ENCODE data around the gene PSMC5.
"Not testable (repeated sequence)": the region's sequence is repeated elsewhere in the genome, so short reads cannot be mapped to it uniquely, and the experiment has no call there.

PSMC5 gene

GRCh38 chr17:63841350-63842172 lies 14.3 kb downstream of the PSMC5 start:
- DNase-seq = peak; percentile 14

DNA sequence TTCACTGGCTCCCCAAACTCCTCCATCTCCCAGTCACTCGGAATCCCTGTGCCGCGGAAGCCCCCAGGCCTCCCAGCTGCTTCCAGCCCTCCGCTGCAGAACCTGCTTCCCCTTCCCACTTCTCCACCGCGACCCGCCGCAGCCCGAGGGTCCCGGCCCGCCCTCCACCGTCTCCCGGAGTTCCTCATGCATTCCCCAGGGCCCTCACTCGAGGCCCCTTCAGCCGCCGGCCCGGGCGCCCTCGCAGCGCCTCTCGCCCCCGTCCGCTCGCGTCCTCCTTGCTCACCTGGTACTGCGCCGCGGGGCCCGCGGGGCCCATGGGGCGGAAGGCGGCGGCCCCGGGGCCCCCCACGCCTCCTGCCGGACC lies 14.9 kb downstream of the PSMC5 start:
- DNase-seq = no peak

DNA sequence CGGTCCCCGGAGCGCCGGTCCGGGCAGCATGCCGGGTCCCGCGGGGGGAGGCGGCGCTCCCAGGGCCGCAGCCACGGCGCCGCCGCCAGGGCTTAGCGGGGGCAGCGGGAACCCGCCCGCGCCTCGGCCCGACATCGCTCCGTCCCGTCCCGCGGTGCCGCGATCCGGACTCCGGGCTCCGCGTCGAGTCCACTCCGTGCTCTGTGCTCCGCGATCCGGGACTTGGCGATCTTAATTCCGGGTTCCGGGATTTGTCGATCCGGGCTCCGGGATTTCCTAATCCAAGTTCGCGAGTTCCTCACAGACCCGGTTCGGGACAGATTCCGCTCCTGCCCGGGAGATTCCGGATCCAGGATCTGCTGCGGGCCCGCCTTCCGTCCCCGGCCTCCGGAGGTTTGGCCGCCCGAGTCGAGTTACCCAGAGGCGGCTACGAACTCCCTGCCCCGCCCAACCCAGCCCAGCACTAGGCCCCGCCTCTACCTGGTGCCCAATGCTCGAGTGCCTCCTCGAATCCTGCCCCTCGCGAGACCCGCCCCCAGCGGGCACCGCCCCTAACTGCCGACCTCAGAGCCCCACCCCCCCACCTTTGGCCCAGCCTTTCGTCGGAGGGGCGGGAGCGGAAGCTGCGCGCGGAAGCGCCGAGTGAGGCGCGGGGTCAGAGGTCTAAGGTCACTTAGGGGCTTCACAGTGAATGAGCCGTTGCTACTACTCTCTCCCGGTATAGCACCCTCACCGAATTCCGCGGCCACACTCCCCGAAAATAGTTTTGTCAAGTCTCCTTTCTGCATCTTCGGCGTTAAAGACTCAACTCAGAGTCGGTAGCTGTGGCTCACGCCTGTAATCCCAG lies 15.5 kb downstream of the PSMC5 start, which contains the start of gene SMARCD2:
SMARCD2 (minus strand) TSS at position 146 of the 847 bp plus-strand sequence; CDS start at position 135, 11 bp downstream.
- DNase-seq = peak; percentile 100

DNA sequence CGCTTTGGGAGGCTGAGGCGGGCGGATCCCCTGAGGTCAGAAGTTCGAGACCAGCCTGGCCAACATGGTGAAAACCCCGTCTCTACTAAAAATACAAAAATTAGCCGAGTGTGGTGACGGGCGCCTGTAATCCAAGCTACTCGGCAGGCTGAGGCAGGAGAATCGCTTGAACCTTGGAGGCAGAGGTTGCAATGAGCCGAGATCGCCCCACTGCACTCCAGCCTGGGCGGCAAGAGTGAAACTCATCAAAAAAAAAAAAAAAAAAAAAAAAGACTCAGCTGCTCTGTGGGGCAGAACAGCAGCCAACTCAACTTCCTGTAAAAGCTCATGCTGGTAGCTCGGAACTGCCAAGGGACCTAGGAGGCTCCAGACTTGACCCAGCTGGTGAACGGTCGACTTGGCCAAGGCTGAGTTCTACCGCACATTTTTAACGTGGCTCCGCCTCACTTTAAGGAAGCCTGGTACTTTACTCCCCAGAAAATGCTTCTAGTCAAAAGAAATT lies 16.2 kb downstream of the PSMC5 start:
- DNase-seq = peak; percentile 42

- DNase-seq = no peak
Observed at GRCh38 chr17:63843910-63844677, 16.9 kb downstream of the PSMC5 start.

- no peak for DNase-seq
Observed at GRCh38 chr17:63845509-63845908, 18.3 kb downstream of the PSMC5 start.

DNA sequence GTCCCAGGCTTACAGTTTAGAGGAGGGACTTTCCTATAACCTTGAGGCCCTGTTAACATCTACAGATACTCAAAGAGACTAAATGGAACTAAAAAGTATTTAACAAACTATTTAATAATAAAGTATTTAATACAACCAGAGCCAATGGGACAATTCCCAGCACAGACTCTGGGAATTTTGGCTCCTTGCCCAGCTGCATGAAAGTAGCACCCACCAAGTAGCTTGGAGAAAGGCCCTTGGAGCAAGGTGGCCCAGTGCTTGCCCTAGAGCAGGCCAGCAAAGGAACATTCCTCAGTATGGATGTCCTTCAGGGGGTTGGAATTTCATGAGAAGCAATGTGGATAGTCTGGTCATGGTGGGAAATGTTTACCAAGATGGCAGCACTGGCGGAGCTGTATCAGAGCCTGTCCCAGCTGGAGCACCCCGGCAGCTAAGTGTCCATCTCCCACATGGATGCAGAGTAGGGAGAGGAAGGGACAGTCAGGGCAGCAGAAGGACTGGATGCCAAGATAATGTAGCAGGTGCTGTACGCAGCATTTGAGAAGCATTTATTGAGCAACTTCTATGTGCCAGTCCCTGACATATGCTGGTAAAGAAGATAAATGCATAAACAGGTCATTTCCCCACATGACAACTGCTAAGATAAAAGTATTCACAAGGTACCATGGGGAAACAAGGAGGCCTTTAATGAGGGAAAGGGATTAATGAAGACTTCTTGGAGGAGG lies 20.5 kb downstream of the PSMC5 start:
- no peak for DNase-seq

DNA sequence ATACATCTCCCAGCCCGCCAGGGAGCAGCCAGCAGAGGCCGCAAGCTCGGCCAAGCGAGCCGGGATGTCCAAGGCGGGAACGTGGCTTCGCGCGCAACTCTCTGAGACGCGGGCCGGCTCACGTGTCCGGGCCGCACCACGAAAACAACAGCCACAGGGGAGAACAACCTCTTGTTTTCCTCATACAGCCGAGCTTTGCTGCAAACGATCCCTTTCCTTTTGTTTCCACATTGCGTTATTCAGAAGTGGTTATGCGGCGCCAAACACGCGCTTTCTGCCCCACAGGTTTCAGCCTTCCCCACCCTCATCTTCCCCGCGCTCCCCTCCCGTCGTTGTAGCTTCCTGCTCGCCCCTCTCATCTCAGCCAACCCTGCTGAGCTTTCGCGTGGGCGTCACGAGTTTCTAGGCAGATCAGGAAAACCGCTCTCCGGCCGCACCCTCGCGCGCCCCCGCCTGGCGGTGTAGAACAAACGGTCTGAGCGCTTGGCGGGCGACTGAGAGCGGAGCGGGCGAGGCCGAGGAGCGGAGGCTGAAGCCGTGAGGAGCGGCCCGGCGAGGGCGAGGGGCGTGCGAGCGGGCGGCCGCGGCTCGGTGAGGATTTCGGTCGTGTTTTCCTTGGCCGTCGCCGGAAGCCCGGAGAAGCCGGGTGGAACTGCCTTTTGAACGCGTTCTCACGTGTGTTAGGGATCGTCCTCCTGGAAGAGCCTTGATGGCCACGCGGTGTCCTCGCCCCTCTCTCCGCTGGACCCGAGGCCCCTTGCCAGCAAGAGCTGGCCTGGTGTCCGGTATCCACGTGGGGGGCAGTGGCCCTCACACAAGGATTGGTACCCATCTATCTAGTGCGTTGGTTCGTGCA lies 21.8 kb downstream of the PSMC5 start:
- DNase-seq = peak; percentile 95

GRCh38 chr17:63850401-63850800 lies 23.2 kb downstream of the PSMC5 start:
- no peak for DNase-seq

GRCh38 chr17:63853260-63853659 lies 26.0 kb downstream of the PSMC5 start:
- no peak for DNase-seq

- DNase-seq = no peak
Observed at GRCh38 chr17:63854709-63855108, 27.5 kb downstream of the PSMC5 start.

DNA sequence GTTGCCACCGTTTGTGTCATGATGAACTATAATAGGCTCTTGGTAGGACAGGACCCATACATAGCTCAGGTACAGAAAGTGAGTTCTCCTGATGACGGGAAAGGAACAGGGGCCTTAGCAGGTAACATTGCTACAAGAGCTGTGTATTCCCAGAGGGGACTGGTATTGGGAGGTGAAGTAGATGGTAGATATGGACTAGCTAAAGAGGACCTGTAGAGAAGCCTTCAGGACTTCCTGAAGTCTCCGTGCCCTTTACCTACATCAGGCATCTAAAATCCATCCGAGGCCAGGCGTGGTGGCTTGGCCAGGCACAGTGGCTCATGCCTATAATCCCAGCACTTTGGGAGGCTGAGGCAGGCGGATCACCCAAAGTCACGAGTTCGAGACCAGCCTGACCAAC lies 28.0 kb downstream of the PSMC5 start:
- no peak for DNase-seq

DNA sequence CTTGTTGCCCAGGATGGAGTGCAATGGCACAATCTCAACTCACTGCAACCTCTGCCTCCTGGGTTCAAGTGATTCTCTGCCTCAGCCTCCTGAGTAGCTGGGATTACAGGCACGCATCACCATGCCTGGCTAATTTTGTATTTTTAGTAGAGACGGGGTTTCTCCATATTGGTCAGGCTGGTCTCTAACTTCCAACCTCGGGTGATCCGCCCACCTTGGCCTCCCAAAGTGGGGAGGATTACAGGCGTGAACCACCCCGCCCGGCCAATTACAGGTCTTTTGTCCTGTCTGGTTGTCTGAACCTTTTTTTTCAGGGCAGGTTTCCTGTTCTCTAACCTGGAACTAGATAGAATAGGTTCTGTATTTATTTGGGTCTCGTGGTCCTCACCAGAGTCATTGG lies 29.2 kb downstream of the PSMC5 start:
- not testable (repeated sequence) for DNase-seq

DNA sequence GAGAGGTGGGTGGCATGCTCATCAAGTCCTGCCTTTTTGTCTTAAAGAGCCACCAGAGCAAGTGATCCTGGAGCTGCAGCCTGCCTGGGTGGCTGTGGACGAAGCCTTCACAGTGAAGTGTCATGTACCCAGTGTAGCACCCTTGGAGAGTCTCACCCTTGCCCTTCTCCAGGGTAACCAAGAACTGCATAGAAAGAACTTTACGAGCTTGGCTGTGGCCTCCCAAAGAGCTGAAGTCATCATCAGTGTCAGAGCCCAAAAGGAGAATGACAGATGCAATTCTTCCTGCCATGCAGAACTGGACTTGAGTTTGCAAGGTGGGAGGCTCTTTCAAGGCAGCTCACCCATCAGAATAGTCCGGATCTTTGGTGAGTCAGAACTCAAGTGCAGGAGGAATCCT lies 32.0 kb downstream of the PSMC5 start:
- no peak for DNase-seq

GRCh38 chr17:63866625-63867024 lies 39.4 kb downstream of the PSMC5 start:
- not testable (repeated sequence) for DNase-seq

GRCh38 chr17:63869491-63870291 lies 42.5 kb downstream of the PSMC5 start:
- DNase-seq = not testable (repeated sequence)

DNA sequence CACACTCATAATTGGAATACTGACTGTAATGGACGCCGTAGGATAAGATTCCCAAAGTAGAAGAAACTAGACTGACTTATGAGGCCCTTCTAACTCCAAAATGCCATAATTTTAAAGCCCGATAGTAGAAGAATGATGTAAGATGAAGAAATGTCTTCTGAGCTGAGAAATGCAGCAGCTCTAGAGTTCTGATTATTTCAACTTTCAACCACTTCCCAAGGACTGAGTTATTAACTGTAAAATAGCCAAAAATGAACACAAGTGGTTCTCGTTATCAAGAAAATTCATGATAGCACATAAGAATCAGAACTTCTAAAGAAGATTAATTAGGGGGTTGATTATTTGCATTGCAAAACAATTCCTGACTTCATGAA lies 43.0 kb downstream of the PSMC5 start:
- DNase-seq = not testable (repeated sequence)

DNA sequence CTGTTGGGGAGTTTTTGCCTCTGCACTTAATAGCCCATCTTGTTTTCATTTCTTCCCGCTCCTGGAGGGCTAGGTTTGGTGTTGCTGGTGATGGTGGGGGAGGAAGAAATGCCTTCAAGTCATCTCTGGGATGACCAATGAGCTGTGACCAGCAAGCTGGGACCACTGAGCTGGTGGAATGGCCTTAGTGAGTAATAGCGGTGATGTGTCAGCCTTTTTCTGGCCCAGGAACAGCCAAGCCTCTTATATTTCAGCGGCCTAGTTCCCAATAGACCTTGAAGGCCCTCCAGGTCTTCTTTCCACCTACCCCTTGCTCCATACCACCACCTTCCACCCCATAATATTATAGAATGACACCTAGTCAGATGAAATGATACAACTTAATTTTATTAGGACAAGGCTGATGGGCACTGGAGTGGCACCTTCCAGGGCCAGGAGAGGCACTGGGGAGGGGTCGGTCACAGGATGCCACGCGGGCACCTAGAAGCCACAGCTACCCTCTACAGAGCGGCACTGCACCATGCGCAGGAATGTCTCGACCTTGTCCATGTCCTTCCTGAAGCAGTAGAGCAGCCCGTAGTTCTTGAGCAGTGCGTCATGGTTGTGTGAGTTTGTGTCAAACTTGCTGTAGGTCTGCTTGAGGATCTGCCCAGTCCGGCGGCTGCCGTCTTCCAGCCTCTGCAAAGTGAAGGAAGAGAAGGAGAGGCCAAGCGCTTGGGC lies 44.6 kb downstream of the PSMC5 start:
- DNase-seq = not testable (repeated sequence)

DNA sequence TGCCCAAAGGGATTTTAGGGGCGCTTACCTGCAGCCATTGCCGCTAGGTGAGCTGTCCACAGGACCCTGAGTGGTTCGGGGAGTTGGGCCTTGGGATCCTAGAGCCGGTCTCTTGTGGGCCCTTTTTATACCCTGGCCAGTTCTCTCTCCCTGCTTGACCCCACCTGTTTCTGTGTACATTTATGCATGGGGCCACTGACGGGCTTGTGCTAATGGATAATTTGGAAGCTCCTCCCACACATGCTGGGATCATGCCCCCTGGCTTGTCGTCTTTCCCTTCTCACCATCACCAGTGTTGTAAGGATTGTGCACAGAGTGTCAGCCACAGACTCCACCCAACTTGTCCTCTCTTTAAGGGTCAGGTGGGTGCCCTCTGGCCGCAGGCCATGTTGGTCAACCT lies 46.3 kb downstream of the PSMC5 start, which contains the start of gene CSH2:
CSH2 (minus strand) TSS at position 101 of the 400 bp plus-strand sequence; CDS start at position 38, 63 bp downstream.
- not testable (repeated sequence) for DNase-seq

Data from CD4-positive, alpha-beta T cell treated with Interleukin-17A for 4 hours (primary cell).